Measurements from ENCODE around the gene NFXL1. TPM values are rescaled to one million over a fixed set of nuclear protein-coding genes. Genes with fewer than 3 reads are reported as not detected.

NFXL1 gene
- total RNA-seq = 5.8 and 10.0 TPM in 2 replicates

DNA sequence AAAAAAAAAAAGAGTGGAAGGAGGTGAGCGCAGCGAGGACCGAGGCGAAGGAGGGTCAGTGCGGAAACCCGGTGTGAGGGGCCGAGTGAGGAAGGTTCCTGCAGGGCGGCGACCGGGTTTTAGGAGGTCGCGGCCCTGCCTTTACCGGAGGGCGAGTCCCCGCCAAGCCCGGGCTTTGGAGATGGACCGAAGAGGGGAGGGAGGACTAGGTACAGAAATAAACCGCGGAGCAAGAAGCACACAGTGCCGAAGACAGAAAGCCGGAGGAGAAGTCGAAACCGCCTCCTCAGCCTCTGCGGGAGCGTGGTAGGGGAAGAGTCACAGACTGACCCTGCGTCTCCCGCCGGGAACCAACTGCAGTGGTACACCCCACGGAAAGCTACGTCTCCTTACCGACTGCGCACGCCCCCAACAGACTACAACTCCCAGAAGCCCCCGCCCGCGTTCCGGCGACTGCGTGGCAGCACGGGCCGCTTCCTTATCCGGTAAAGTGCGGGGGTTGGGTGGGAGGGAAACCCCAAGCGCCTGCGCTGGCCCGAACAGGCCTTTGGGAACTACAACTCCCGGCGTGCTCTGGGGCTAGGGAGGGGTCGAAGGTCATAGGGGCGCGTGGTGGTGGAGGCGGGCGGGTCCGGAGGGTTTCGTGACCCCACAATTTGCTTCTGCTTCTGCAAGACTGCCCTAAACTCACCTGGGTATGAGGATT is at the start of gene NFXL1:
Gene NFXL1, minus strand, starts transcription at position 364 of the 706 bp plus-strand sequence. CDS start 380 bp downstream, outside the sequence.
- no peaks in the 10 kb centered on the region for H4K20me1 ChIP-seq (ENCODE audit: insufficient read depth, low read length)
- no peaks in the 10 kb centered on the region for H3K9me3 ChIP-seq (ENCODE audit: low read depth, low read length)
- H3K79me2 ChIP-seq (ENCODE audit: insufficient read depth, low read length) = peaks cover 27% of the 10 kb centered on the region
- peak within 1 kb of the TSS; percentile 83 for H3K27ac ChIP-seq (ENCODE audit: low read depth, low read length)
- TF ChIP-seq CTCF (IDR thresholded peaks at IDR 0.05; ENCODE audit: extremely low read depth, low read depth, low read length) = no peak
- H3K4me3 ChIP-seq (ENCODE audit: insufficient read depth, low read length) = peak within 1 kb of the TSS; percentile 98
- H3K4me1 ChIP-seq (ENCODE audit: insufficient read depth, low read length) = peaks cover 14% of the 10 kb centered on the region
- peaks cover 10% of the 10 kb centered on the region for H3K36me3 ChIP-seq (ENCODE audit: insufficient read depth, low read length)
- H2AFZ ChIP-seq (ENCODE audit: low read length) = peak within 1 kb of the TSS; percentile 99
- H3K4me2 ChIP-seq (ENCODE audit: insufficient read depth, low read length) = peak within 1 kb of the TSS; percentile 99
- peak; percentile 94 for DNase-seq (ENCODE audit: insufficient read length, low spot score, missing footprints)
- H3K27me3 ChIP-seq (ENCODE audit: insufficient read depth, low read length) = no peaks in the 10 kb centered on the region

DNA sequence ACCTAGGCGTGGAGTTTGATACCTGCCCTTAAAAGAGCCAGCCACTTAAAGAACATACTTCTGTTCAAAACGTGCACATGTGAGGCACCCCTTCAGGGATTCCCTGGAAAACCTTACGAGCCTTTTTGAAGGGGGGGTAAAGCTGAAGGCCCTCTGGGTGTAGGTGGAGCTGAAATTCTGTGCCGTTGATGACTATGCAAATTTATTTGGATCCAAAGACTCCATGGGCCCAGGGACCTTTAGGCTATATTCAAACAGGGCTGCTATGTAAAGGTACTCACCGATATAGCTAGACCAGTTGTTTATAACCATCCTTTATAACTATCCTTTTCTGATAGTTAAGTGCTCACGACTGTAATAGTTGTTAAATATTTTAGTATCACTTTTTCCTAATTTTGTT is 40.3 kb upstream of the NFXL1 start:
- no peaks in the 10 kb centered on the region for H3K4me1 ChIP-seq (ENCODE audit: insufficient read depth, low read length)
- H2AFZ ChIP-seq (ENCODE audit: low read length) = no peak overlapping the region
- DNase-seq (ENCODE audit: insufficient read length, low spot score, missing footprints) = peak; percentile 14
- no peak overlapping the region for H3K4me2 ChIP-seq (ENCODE audit: insufficient read depth, low read length)
- H3K27me3 ChIP-seq (ENCODE audit: insufficient read depth, low read length) = no peaks in the 10 kb centered on the region
- H3K79me2 ChIP-seq (ENCODE audit: insufficient read depth, low read length) = no peaks in the 10 kb centered on the region
- no peaks in the 10 kb centered on the region for H3K9me3 ChIP-seq (ENCODE audit: low read depth, low read length)
- no peaks in the 10 kb centered on the region for H3K36me3 ChIP-seq (ENCODE audit: insufficient read depth, low read length)
- no peak overlapping the region for H3K27ac ChIP-seq (ENCODE audit: low read depth, low read length)
- TF ChIP-seq CTCF (IDR thresholded peaks at IDR 0.05; ENCODE audit: extremely low read depth, low read depth, low read length) = no peak
- H3K4me3 ChIP-seq (ENCODE audit: insufficient read depth, low read length) = no peak overlapping the region
- H4K20me1 ChIP-seq (ENCODE audit: insufficient read depth, low read length) = no peaks in the 10 kb centered on the region

DNA sequence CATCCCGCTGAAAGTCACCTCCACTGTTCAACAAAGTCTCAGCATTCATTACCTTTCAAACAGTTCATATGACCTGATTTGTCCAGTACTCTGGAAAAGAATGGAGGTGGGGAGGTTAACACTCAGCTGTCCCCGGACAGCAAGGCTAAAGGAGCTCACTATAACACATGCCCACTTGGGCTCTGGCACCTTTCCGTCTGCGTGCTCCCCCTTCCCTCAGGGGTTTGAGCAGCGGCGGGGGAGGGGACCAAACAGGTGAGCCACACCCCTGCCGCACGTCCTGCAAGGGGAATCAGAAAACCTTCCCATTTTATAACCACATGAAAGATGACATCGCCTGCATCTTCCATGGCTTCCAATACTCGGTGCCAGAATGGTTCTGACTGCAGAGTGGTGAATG is 39.9 kb upstream of the NFXL1 start:
- H3K79me2 ChIP-seq (ENCODE audit: insufficient read depth, low read length) = no peaks in the 10 kb centered on the region
- DNase-seq (ENCODE audit: insufficient read length, low spot score, missing footprints) = no peak
- no peak for TF ChIP-seq CTCF (IDR thresholded peaks at IDR 0.05; ENCODE audit: extremely low read depth, low read depth, low read length)
- no peaks in the 10 kb centered on the region for H4K20me1 ChIP-seq (ENCODE audit: insufficient read depth, low read length)
- no peak overlapping the region for H3K4me3 ChIP-seq (ENCODE audit: insufficient read depth, low read length)
- H3K9me3 ChIP-seq (ENCODE audit: low read depth, low read length) = no peaks in the 10 kb centered on the region
- H3K4me1 ChIP-seq (ENCODE audit: insufficient read depth, low read length) = no peaks in the 10 kb centered on the region
- H3K27me3 ChIP-seq (ENCODE audit: insufficient read depth, low read length) = no peaks in the 10 kb centered on the region
- no peak overlapping the region for H3K4me2 ChIP-seq (ENCODE audit: insufficient read depth, low read length)
- H3K36me3 ChIP-seq (ENCODE audit: insufficient read depth, low read length) = no peaks in the 10 kb centered on the region
- H3K27ac ChIP-seq (ENCODE audit: low read depth, low read length) = no peak overlapping the region
- H2AFZ ChIP-seq (ENCODE audit: low read length) = no peak overlapping the region

- H2AFZ ChIP-seq (ENCODE audit: low read length) = no peak overlapping the region
- peaks cover 3% of the 10 kb centered on the region for H3K27me3 ChIP-seq (ENCODE audit: insufficient read depth, low read length)
- H3K27ac ChIP-seq (ENCODE audit: low read depth, low read length) = no peak overlapping the region
- H3K79me2 ChIP-seq (ENCODE audit: insufficient read depth, low read length) = no peaks in the 10 kb centered on the region
- DNase-seq (ENCODE audit: insufficient read length, low spot score, missing footprints) = peak; percentile 73
- no peaks in the 10 kb centered on the region for H4K20me1 ChIP-seq (ENCODE audit: insufficient read depth, low read length)
- no peak overlapping the region for H3K4me2 ChIP-seq (ENCODE audit: insufficient read depth, low read length)
- H3K36me3 ChIP-seq (ENCODE audit: insufficient read depth, low read length) = no peaks in the 10 kb centered on the region
- no peaks in the 10 kb centered on the region for H3K4me1 ChIP-seq (ENCODE audit: insufficient read depth, low read length)
- no peak overlapping the region for H3K4me3 ChIP-seq (ENCODE audit: insufficient read depth, low read length)
- peak; percentile 11 for TF ChIP-seq CTCF (IDR thresholded peaks at IDR 0.05; ENCODE audit: extremely low read depth, low read depth, low read length)
- H3K9me3 ChIP-seq (ENCODE audit: low read depth, low read length) = no peaks in the 10 kb centered on the region
Observed at GRCh38 chr4:47945930-47946726, 31.7 kb upstream of the NFXL1 start.

All from osteoblast (primary cell).